CD4-positive, alpha-beta T cell (primary cell): ENCODE results near the gene SLC7A11. TPM values are rescaled to one million over a fixed set of nuclear protein-coding genes. Genes with fewer than 3 reads are reported as not detected.

Source experiments
- ATAC-seq: fragments of 200-7000 bp; cut with Tn5 transposase; one replicate; pipeline ENCODE4 v1.10.0; 2022; ENCODE audit warnings: mild to moderate bottlenecking; ENCODE audit not compliant: poor library complexity
- CTCF ChIA-PET: fragments of 350-600 bp; sonication (Branson Sonifier 250); formaldehyde crosslinking; loops from one replicate; lab custom pipeline; 2021; ENCODE audit warnings: antibody characterized with exemption, inconsistent platforms; lab: Charles Lee
- POLR2A ChIA-PET: fragments of 350-600 bp; sonication (Branson Sonifier 250); formaldehyde crosslinking; loops from one replicate; lab custom pipeline; 2021; ENCODE audit warnings: antibody characterized with exemption, inconsistent platforms; lab: Charles Lee
- DNase-seq, 14 experiments: peaks; one replicate each; pipeline ENCODE4 v3.0.0-alpha.2; 2013 to 2020; ENCODE audit warnings: mixed read lengths in 2 of 14
- H3K27ac ChIP-seq, 2 donors: one replicate each; pipeline versions ENCODE4 v1.5.1 to v1.7.0; 2013; ENCODE audit warnings: low read length in 2 of 2, low read depth in 1 of 2, mild to moderate bottlenecking in 1 of 2
- H3K27me3 ChIP-seq, 2 experiments: 1 replicate in 1 of 2; 2 replicates in 1 of 2; pipeline versions ENCODE4 v1.6.1 to v1.7.0; 2013; ENCODE audit warnings: low read length in 2 of 2, control low read depth in 1 of 2, mild to moderate bottlenecking in 1 of 2, moderate library complexity in 1 of 2; ENCODE audit not compliant: insufficient read depth in 2 of 2, control insufficient read depth in 1 of 2
- H3K36me3 ChIP-seq: one replicate; pipeline ENCODE4 v1.6.1; 2013; ENCODE audit warnings: low read length, control low read depth; ENCODE audit not compliant: insufficient read depth
- H3K4me1 ChIP-seq: one replicate; pipeline ENCODE4 v1.6.1; 2013; ENCODE audit warnings: low read length, control low read depth; ENCODE audit not compliant: insufficient read depth
- H3K4me3 ChIP-seq: one replicate; pipeline ENCODE4 v1.5.1; 2013; ENCODE audit warnings: mild to moderate bottlenecking, low read length, moderate library complexity
- H3K9me3 ChIP-seq, 2 experiments: 1 replicate in 1 of 2; 2 replicates in 1 of 2; pipeline versions ENCODE4 v1.6.1 to v1.7.0; 2013; ENCODE audit warnings: low read length in 2 of 2, mild to moderate bottlenecking in 2 of 2, control low read depth in 1 of 2, moderate library complexity in 1 of 2; ENCODE audit not compliant: control insufficient read depth in 1 of 2, insufficient read depth in 1 of 2
- H3K27ac Mint-ChIP-seq: one replicate; pipeline ENCODE4 v1.8.0; 2020; ENCODE audit warnings: mixed read lengths
- H3K27me3 Mint-ChIP-seq: one replicate; pipeline ENCODE4 v1.8.0; 2021; ENCODE audit warnings: mixed read lengths
- H3K36me3 Mint-ChIP-seq: one replicate; pipeline ENCODE4 v1.8.0; 2021; ENCODE audit warnings: low read depth, mixed read lengths
- H3K4me1 Mint-ChIP-seq: one replicate; pipeline ENCODE4 v1.8.0; 2021; ENCODE audit warnings: low read depth, mixed read lengths
- H3K4me3 Mint-ChIP-seq: one replicate; pipeline ENCODE4 v1.8.0; 2020; ENCODE audit warnings: mild to moderate bottlenecking, mixed read lengths
- H3K9me3 Mint-ChIP-seq: one replicate; pipeline ENCODE4 v1.8.0; 2020; ENCODE audit warnings: mixed read lengths
- CTCF ChIP-seq: fragments of 200-600 bp; IDR thresholded peaks from one replicate; pipeline ENCODE4 v1.8.0; 2022; ENCODE audit warnings: antibody characterized with exemption, mild to moderate bottlenecking
- intact Hi-C, 2 experiments: fragments of 100-400 bp; cut with DNase I in 1 of 2; cut with micrococcal nuclease in 1 of 2; formaldehyde crosslinking; loops; one replicate each; pipeline versions ENCODE4 v1.15.1 to v1.9.0; 2023 to 2025; cut with DNase I, micrococcal nuclease
- total RNA-seq, 174 experiments: library from RNA in 2 of 174; stranded (reverse) in 2 of 174; gene quantifications; one replicate each; pipeline ENCODE4 v1.2.3 and lab custom pipeline; 2021 to 2026

The SLC7A11 gene
- total RNA-seq, 2 experiments from 2014 or later: 0.03 TPM; not detected in 1

DNA sequence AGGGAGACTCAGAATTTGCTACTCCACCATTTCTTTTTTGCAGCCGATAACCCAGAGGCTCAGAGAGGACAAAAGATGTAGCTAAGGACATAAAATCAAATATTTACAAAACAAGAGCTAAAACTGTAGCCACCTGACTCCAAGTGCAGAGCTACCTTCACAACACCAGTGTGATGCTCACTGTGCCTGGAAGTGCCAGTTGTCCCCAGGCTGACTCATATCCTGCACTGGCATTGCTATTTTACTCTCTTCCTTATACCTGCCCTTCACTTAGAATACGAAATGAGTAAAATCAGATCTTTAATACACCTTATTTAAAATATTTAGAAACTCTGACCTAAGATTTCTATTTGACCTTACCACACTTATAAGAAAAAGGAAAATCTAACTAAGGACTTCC, 39.5 kb downstream of the SLC7A11 start:
- H3K4me1 Mint-ChIP-seq: no peaks in the 10 kb centered on the region
- POLR2A ChIA-PET: no interaction called here
- H3K4me3 ChIP-seq: no peak overlapping the region

GRCh38 chr4:138200236-138200590, 41.9 kb downstream of the SLC7A11 start:
- H3K9me3 ChIP-seq: no peaks in the 10 kb centered on the region
- intact Hi-C loops: no loop called here
- ChIA-PET POLR2A (no interaction called here), CTCF (interaction anchor here (1.7 kb wide), 1 partner anchor 10 kb away, joined by 3 read pairs; no protein-coding TSS in a partner anchor)
- H3K27ac ChIP-seq: no peak overlapping the region
- no peaks in the 10 kb centered on the region for H3K4me1 ChIP-seq
- ATAC-seq: no peak
- H3K27ac Mint-ChIP-seq: no peak overlapping the region
- H3K27me3 ChIP-seq: no peaks in the 10 kb centered on the region
- no peaks in the 10 kb centered on the region for H3K27me3 Mint-ChIP-seq
- H3K4me1 Mint-ChIP-seq: no peaks in the 10 kb centered on the region
- no peak overlapping the region for H3K4me3 ChIP-seq
- no peak for TF ChIP-seq CTCF
- H3K36me3 ChIP-seq: no peaks in the 10 kb centered on the region
- no peaks in the 10 kb centered on the region for H3K36me3 Mint-ChIP-seq
- no peak for DNase-seq
- H3K9me3 Mint-ChIP-seq: no peaks in the 10 kb centered on the region
- no peak overlapping the region for H3K4me3 Mint-ChIP-seq

More for the DNA sequence above, 39.5 kb downstream of the SLC7A11 start:
- no peak for ATAC-seq
- H3K27me3 Mint-ChIP-seq: no peaks in the 10 kb centered on the region
- H3K9me3 ChIP-seq: no peaks in the 10 kb centered on the region
- CTCF ChIA-PET: no interaction called here
- no peaks in the 10 kb centered on the region for H3K9me3 Mint-ChIP-seq
- H3K27ac Mint-ChIP-seq: no peak overlapping the region
- no peak overlapping the region for H3K4me3 Mint-ChIP-seq
- intact Hi-C loops: no loop called here
- no peaks in the 10 kb centered on the region for H3K36me3 Mint-ChIP-seq
- no peaks in the 10 kb centered on the region for H3K36me3 ChIP-seq
- DNase-seq: no peak
- H3K27ac ChIP-seq: no peak overlapping the region
- H3K4me1 ChIP-seq: no peaks in the 10 kb centered on the region
- no peaks in the 10 kb centered on the region for H3K27me3 ChIP-seq
- no peak for TF ChIP-seq CTCF

DNA sequence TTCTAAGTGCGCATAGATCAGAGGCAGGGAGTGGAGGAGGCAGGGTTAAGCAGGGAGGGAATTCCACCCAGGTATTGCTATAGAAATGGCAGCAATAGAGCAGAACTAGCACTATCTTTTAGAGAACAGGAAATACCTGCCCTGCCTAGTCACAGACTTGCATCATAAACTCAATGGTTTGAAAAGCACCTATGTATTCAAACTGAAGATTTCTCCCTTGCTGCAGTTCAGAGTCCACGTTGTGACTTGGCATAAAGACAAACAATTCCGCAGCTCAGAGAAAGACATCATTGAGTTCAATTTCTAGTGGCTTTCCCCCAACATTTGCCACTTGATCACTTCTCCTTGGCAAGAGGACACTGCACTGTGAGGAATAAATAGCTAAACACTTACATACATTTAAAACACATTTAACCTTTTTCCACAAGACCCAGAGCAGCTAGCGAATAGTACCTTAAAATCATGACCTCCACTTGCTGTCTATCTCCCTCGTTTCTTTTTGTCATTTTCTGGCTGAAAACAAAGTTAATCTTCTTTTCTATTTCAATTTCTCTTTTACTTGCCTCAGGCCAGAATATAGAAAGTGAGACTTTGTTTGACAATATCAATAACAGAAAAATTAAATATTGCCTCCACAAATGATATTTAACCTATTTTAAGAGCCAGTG, 42.4 kb downstream of the SLC7A11 start:
- H3K9me3 Mint-ChIP-seq: no peaks in the 10 kb centered on the region
- POLR2A ChIA-PET: no interaction called here
- H3K4me3 Mint-ChIP-seq: no peak overlapping the region
- H3K27ac ChIP-seq: no peak overlapping the region
- DNase-seq (no peak), ATAC-seq (no peak)
- H3K36me3 ChIP-seq: no peaks in the 10 kb centered on the region
- no peaks in the 10 kb centered on the region for H3K9me3 ChIP-seq
- H3K27me3 ChIP-seq: no peaks in the 10 kb centered on the region
- no peak for TF ChIP-seq CTCF
- H3K4me1 ChIP-seq: no peaks in the 10 kb centered on the region
- H3K4me1 Mint-ChIP-seq: no peaks in the 10 kb centered on the region
- H3K27me3 Mint-ChIP-seq: no peaks in the 10 kb centered on the region
- H3K4me3 ChIP-seq: no peak overlapping the region
- no peaks in the 10 kb centered on the region for H3K36me3 Mint-ChIP-seq
- CTCF ChIA-PET: interaction anchor here (1.7 kb wide), 1 partner anchor 10 kb away, joined by 3 read pairs; no protein-coding TSS in a partner anchor
- H3K27ac Mint-ChIP-seq: no peak overlapping the region
- intact Hi-C loops: no loop called here
